Measurements from ENCODE around the gene PPIF.

Gene PPIF

GRCh38 chr10:79402951-79403350, 55.7 kb downstream of the PPIF start:
- H3K36me3 ChIP-seq (ENCODE audit: control insufficient read depth in 1 of 2, insufficient read depth in 2 of 2, low read length in 2 of 2) = no peaks in the 10 kb centered on the region
- H3K4me1 ChIP-seq (ENCODE audit: control insufficient read depth in 1 of 2, insufficient read depth in 2 of 2, low read length in 2 of 2) = peaks cover 40 to 75% of the 10 kb centered on the region in 2 donors
- H3K27ac ChIP-seq (ENCODE audit: low read length) = peak overlapping the region; percentile 7
- no peaks in the 10 kb centered on the region for H3K27me3 ChIP-seq (ENCODE audit: low read depth, low read length)
- H3K4me3 ChIP-seq (ENCODE audit: low read depth in 1 of 2, low read length in 2 of 2) = no peak overlapping the region
- H3K9me3 ChIP-seq (ENCODE audit: control insufficient read depth in 1 of 2, low read length in 2 of 2) = no peaks in the 10 kb centered on the region

GRCh38 chr10:79403441-79404230, 56.4 kb downstream of the PPIF start:
- H3K36me3 ChIP-seq (ENCODE audit: control insufficient read depth in 1 of 2, insufficient read depth in 2 of 2, low read length in 2 of 2) = no peaks in the 10 kb centered on the region
- peaks cover 33 to 75% of the 10 kb centered on the region in 2 donors for H3K4me1 ChIP-seq (ENCODE audit: control insufficient read depth in 1 of 2, insufficient read depth in 2 of 2, low read length in 2 of 2)
- no peaks in the 10 kb centered on the region for H3K27me3 ChIP-seq (ENCODE audit: low read depth, low read length)
- no peaks in the 10 kb centered on the region for H3K9me3 ChIP-seq (ENCODE audit: control insufficient read depth in 1 of 2, low read length in 2 of 2)
- peak overlapping the region; percentile 3 to 12 for H3K4me3 ChIP-seq (ENCODE audit: low read depth in 1 of 2, low read length in 2 of 2)
- peak overlapping the region; percentile 79 for H3K27ac ChIP-seq (ENCODE audit: low read length)

- H3K36me3 ChIP-seq (ENCODE audit: control insufficient read depth in 1 of 2, insufficient read depth in 2 of 2, low read length in 2 of 2) = no peaks in the 10 kb centered on the region
- peak overlapping the region; percentile 3 to 12 for H3K4me3 ChIP-seq (ENCODE audit: low read depth in 1 of 2, low read length in 2 of 2)
- no peaks in the 10 kb centered on the region for H3K27me3 ChIP-seq (ENCODE audit: low read depth, low read length)
- H3K4me1 ChIP-seq (ENCODE audit: control insufficient read depth in 1 of 2, insufficient read depth in 2 of 2, low read length in 2 of 2) = peaks cover 27 to 78% of the 10 kb centered on the region in 2 donors
- peak overlapping the region; percentile 79 for H3K27ac ChIP-seq (ENCODE audit: low read length)
- H3K9me3 ChIP-seq (ENCODE audit: control insufficient read depth in 1 of 2, low read length in 2 of 2) = no peaks in the 10 kb centered on the region
Measured at GRCh38 chr10:79404231-79404609, 57.0 kb downstream of the PPIF start.

DNA sequence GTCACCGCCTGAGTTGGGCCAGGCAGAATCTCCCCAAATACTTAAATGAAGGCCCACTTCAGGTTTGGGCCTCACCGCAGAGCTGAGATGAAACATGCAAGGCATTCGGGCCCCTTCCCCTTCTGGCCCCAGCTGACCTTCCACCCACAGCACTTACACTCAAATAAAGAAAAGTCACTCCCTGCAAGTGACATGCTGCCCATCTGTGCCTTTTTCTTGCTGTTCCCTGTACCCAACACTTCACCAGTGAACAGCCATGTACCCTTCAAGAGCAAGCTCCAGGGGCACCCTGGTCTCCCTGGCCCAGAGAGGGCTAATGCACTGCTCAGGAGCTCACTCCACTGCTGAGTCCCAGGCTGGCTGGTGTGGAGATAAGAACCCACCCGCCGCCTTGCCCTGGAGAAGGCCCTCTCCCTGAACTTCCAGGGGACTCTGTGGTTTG, 57.4 kb downstream of the PPIF start:
- Histone ChIP-seq H3K4me1 (ENCODE audit: control insufficient read depth in 1 of 2, insufficient read depth in 2 of 2, low read length in 2 of 2) (peaks cover 24 to 76% of the 10 kb centered on the region in 2 donors), H3K9me3 (ENCODE audit: control insufficient read depth in 1 of 2, low read length in 2 of 2) (no peaks in the 10 kb centered on the region), H3K27ac (ENCODE audit: low read length) (no peak overlapping the region)

More for the DNA sequence above, 57.4 kb downstream of the PPIF start:
- no peaks in the 10 kb centered on the region for H3K27me3 ChIP-seq (ENCODE audit: low read depth, low read length)
- no peaks in the 10 kb centered on the region for H3K36me3 ChIP-seq (ENCODE audit: control insufficient read depth in 1 of 2, insufficient read depth in 2 of 2, low read length in 2 of 2)
- peak overlapping the region in 1 of 2 donors; percentile 3 for H3K4me3 ChIP-seq (ENCODE audit: low read depth in 1 of 2, low read length in 2 of 2)

All from muscle layer of duodenum (tissue), 2 donors.